ENCODE measurements around the gene IL3RA.

Gene IL3RA

DNA sequence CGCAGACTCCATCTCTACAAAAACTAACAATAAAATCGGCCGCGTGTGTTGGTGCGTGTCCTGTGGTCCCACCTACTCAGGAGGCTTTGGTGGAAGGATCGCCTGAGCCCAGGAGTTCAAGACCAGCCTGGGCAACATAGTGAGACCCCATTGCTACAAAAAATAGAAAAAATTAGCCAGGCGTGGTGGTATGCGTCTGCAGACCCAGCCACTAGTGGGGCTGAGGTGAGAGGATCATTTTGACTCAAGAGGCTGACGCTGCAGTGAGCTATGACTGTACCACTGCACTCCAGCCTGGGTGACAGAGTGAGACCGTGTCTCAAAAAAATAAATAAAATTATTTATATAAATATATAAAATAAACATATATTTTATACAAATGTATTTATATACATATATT is 93.9 kb downstream of the IL3RA start:
- TF ChIP-seq, protein P1, sequence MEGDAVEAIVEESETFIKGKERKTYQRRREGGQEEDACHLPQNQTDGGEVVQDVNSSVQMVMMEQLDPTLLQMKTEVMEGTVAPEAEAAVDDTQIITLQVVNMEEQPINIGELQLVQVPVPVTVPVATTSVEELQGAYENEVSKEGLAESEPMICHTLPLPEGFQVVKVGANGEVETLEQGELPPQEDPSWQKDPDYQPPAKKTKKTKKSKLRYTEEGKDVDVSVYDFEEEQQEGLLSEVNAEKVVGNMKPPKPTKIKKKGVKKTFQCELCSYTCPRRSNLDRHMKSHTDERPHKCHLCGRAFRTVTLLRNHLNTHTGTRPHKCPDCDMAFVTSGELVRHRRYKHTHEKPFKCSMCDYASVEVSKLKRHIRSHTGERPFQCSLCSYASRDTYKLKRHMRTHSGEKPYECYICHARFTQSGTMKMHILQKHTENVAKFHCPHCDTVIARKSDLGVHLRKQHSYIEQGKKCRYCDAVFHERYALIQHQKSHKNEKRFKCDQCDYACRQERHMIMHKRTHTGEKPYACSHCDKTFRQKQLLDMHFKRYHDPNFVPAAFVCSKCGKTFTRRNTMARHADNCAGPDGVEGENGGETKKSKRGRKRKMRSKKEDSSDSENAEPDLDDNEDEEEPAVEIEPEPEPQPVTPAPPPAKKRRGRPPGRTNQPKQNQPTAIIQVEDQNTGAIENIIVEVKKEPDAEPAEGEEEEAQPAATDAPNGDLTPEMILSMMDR (conservative IDR thresholded peaks at IDR 0.05) = no peak
- H3K27ac ChIP-seq = no peak overlapping the region
